ENCODE results near the gene COX18. TPM values are rescaled to one million over a fixed set of nuclear protein-coding genes. Genes with fewer than 3 reads are reported as not detected.

COX18 gene
- total RNA-seq, 1 experiment from 2014 or later = 20.5 TPM

DNA sequence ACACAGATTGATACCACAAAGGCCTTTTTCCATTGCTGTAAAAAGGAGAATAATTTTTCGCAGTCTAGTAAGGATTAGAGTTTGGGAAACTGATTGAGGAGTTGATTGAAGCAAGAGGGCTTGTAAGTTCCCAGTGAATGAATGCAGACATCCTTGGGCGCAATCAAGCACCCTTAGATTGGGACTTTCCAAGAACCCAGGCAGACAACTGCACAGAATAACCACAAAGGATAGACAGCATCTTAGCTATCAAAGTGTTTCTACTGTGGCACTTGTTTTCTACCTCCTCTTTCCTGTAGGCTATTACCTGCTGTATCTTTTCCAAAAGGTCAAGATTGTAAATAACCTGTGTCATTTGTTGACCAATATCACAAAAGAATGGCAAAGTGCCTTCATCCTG, 2.6 kb downstream of the COX18 start:
- 0 out of 2 replicates have a peak, but pooled peaks cover 2% of the 10 kb centered on the region for H3K79me2 ChIP-seq (ENCODE audit: insufficient read depth, low read length)
- H3K14ac ChIP-seq (ENCODE audit: insufficient read depth, low read length) = no peak overlapping the region
- no peaks in the 10 kb centered on the region for H3K23me2 ChIP-seq (ENCODE audit: insufficient read length, low read depth, low read length, poor library complexity, severe bottlenecking)
- H2AFZ ChIP-seq (ENCODE audit: low read length) = no peak overlapping the region
- no peak overlapping the region for H3K9ac ChIP-seq (ENCODE audit: extremely low read depth, insufficient read length, low read length)
- Mint-ChIP-seq H3K27me3 (ENCODE audit: low read depth) (no peaks in the 10 kb centered on the region), H3K9me3 (no peaks in the 10 kb centered on the region), H3K4me1 (peaks cover 11 to 12% of the 10 kb centered on the region in 2 experiments), H3K4me3 (no peak overlapping the region), H3K27ac (no peak overlapping the region), H3K36me3 (ENCODE audit: insufficient read depth in 1 of 3, low read depth in 3 of 3) (peaks cover 5 to 25% (median 15%) of the 10 kb centered on the region in 3 experiments; a peak in 5 of 7 replicates)
- TF ChIP-seq, protein P1, sequence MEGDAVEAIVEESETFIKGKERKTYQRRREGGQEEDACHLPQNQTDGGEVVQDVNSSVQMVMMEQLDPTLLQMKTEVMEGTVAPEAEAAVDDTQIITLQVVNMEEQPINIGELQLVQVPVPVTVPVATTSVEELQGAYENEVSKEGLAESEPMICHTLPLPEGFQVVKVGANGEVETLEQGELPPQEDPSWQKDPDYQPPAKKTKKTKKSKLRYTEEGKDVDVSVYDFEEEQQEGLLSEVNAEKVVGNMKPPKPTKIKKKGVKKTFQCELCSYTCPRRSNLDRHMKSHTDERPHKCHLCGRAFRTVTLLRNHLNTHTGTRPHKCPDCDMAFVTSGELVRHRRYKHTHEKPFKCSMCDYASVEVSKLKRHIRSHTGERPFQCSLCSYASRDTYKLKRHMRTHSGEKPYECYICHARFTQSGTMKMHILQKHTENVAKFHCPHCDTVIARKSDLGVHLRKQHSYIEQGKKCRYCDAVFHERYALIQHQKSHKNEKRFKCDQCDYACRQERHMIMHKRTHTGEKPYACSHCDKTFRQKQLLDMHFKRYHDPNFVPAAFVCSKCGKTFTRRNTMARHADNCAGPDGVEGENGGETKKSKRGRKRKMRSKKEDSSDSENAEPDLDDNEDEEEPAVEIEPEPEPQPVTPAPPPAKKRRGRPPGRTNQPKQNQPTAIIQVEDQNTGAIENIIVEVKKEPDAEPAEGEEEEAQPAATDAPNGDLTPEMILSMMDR (conservative IDR thresholded peaks at IDR 0.05) = no peak
- H2BK120ac ChIP-seq (ENCODE audit: low read depth, low read length, poor library complexity, severe bottlenecking) = no peak overlapping the region
- H3K79me1 ChIP-seq (ENCODE audit: insufficient read depth, low read depth, low read length, poor library complexity, severe bottlenecking) = no peaks in the 10 kb centered on the region
- no peak overlapping the region for H3K23ac ChIP-seq (ENCODE audit: insufficient read length, low read depth, low read length)
- no peaks in the 10 kb centered on the region for H3K27me3 ChIP-seq (ENCODE audit: insufficient read depth, low read length)
- H3K4ac ChIP-seq (ENCODE audit: low read depth, low read length) = no peak overlapping the region
- H3K18ac ChIP-seq (ENCODE audit: insufficient read length, low read depth, low read length) = no peak overlapping the region
- no peak overlapping the region for H3T11ph ChIP-seq (ENCODE audit: low read length)
- no peaks in the 10 kb centered on the region for H3K9me3 ChIP-seq (ENCODE audit: control insufficient read depth, low read depth, low read length)
- H2BK15ac ChIP-seq (ENCODE audit: low read depth, low read length) = no peak overlapping the region
- no CpG with 5 or more reads among the region's 2 CpGs for WGBS (ENCODE audit: extremely low coverage, insufficient read length, low lambda C conversion rate)
- H2BK5ac ChIP-seq (ENCODE audit: insufficient read length, low read length) = no peak overlapping the region
- H4K20me1 ChIP-seq (ENCODE audit: control insufficient read depth, insufficient read depth, insufficient read length) = no peaks in the 10 kb centered on the region
- no peaks in the 10 kb centered on the region for H3K4me1 ChIP-seq (ENCODE audit: insufficient read depth, low read length)
- no peak overlapping the region for H3K27ac ChIP-seq (ENCODE audit: insufficient read length, low read depth, low read length)
- H2BK20ac ChIP-seq (ENCODE audit: low read depth, low read length, poor library complexity, severe bottlenecking) = no peak overlapping the region
- no peak overlapping the region for H4K8ac ChIP-seq (replicated peaks; ENCODE audit: insufficient read length, low read depth, low read length)
- no peak overlapping the region for H2AK5ac ChIP-seq (ENCODE audit: insufficient read length, low read length)
- DNase-seq = no peak
- H4K91ac ChIP-seq (ENCODE audit: insufficient read length, low read depth, low read length) = no peak overlapping the region
- H2BK12ac ChIP-seq (ENCODE audit: insufficient read length, low read depth, low read length) = no peak overlapping the region
- no peak overlapping the region for H4K5ac ChIP-seq (ENCODE audit: insufficient read length, low read depth, low read length)
- H3K4me2 ChIP-seq (ENCODE audit: insufficient read depth, insufficient read length, low read length) = no peak overlapping the region
- no peak overlapping the region for H3K56ac ChIP-seq (ENCODE audit: insufficient read length, low read depth, low read length)
